HK-2 (cell line): Measurements from ENCODE around the gene PREX1.

Source experiments
- DNase-seq: peaks from one replicate; pipeline ENCODE4 v3.0.0-alpha.2; 2018; ENCODE audit not compliant: unreplicated experiment

PREX1 gene

DNA sequence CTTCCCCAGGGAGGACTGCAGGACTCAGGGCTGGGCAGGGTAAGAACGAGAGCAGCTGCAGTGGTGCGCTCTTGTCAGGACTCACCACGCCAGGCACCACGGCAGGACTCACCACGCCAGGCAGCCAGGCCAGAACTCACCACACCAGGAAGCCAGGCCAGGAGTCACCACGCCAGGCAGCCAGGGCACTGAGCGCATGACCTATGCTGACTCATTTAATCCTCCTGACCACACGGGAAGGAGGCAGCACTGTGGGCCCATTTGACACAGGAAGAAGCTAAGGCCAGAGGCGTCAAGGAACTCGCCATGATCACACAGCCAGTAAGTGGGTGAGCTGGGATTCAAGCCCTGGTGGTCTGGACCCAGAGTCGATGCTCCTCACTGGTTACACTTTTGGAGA is 189.3 kb downstream of the PREX1 start:
- DNase-seq = peak; percentile 81

DNA sequence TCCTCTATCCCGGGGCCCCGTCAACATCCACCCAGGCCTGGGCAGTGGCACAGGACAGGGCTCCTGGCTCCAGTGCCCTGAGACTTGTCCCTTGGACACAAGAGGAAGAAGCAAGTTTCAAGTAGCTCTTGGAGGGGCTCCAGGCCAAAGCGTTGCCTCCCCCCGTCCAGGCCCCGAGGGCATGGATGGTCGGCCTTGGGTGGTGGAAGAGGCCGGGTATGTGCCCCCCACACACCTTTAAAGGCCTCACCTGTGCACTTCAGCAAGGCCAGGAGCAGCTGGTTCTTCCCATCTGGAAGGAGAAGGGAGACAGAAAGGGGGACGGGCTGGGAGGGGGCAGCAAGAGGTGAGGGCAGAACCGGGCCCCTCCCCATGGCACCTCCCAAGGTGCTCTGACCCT is 190.3 kb downstream of the PREX1 start:
- DNase-seq = no peak

DNA sequence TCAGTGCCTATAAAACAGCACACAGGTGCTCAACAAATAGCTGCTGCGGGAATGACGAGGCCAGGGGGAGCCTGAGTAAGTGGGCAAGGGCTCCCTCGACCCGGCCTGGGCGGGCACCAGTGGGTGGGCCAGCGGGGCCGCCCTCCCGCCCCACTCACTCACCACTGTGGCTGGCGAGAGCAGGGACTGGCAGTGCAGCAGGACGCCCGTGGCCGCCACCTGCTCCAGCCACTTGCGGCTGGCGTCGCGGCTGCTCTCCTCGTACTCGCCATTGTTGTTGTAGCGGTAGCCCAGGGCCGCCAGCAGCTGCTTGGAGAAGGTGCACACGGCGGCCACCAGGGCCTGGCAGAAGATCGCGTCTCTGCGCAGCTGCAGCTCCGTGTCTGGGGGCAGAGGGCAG is 191.5 kb downstream of the PREX1 start:
- no peak for DNase-seq

DNA sequence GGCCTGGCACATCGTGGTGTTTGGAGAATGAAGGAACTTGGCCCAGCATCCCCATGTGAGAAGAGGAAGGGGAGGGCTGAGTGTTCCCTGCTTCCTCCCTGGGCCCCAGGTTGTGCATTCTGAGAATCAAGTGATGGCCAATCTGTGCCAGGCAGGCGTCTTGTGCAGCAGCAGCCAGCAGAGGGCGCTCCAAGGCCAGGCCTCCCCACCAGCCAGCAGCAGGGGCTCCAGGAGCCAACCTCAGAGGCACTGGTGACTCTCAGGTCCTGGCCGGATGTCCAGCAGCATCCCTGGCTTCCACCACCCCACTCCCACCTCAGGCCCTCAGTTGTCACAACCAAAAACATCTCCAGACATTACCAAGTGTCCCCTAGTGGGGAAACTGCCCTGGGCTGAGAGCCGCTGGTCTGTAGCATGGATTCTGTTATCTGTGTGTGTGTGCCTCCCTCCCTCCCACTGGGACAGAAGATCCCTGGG is 192.0 kb downstream of the PREX1 start:
- peak; percentile 73 for DNase-seq

DNA sequence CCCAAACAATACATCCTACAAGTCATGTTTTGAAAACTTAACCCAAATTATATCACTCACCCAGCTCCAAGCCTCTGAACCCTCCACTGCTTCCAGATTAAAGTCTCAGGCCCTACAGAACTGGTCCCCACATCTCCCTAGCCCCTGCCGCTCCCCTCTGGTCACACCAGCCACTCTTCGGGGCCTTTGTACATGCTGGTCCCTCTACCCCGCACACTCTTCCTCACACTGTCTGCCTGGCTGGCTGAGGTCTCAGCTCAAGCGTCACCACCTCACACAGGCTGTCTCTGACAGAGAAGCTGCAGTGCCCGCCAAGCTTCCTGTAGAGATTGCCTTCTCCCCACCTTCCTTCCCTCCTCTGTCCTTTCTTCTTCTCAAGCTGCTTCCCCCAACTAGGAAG is 192.4 kb downstream of the PREX1 start:
- DNase-seq = no peak

DNA sequence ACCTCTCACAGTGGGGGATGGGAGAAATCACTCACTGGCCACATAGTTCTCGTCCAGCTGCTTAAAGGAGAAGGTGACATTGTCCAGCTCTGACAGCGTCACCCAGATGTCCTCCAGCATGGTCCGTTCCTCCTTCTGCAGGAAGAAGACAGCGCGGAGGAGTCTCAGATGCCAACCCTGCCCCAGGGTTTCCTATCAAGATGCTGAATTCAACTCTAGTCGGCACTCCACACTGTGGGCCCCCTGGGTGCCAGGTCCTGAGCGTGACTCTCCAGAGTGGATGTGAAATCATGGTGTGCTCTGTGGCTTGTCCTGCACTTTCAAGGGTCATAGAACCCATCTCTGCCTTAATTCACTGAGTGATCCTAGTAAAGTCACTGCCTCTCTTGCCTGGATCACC is 193.2 kb downstream of the PREX1 start:
- DNase-seq = no peak

DNA sequence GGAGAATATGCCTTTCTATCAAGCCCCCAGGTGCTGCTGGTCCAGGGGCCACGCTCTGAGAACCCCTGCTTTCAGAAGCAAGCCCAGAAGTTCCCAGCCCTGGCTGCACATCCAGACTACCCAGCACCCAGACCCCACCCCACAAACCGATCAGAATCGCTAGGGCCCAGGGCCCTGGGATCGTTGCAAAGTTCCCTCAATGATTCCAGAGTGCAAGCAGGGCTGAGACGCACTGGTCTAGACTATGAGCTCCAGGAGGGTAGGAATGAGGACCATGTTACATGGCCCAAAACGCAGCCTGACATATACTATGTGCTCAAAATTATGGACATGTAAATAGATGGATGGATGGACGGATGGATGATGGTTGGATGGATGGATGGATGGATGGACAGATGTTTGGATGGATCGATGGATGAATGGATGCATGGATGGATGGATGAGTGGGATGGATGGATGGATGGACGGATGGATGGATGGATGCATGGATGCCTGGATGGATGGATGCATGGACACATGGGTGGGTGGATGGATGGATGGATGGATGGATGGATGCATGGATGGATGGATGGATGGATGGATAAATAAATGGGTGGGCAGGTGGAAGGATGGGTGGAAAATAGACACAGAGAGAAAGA is 194.1 kb downstream of the PREX1 start:
- DNase-seq = no peak

DNA sequence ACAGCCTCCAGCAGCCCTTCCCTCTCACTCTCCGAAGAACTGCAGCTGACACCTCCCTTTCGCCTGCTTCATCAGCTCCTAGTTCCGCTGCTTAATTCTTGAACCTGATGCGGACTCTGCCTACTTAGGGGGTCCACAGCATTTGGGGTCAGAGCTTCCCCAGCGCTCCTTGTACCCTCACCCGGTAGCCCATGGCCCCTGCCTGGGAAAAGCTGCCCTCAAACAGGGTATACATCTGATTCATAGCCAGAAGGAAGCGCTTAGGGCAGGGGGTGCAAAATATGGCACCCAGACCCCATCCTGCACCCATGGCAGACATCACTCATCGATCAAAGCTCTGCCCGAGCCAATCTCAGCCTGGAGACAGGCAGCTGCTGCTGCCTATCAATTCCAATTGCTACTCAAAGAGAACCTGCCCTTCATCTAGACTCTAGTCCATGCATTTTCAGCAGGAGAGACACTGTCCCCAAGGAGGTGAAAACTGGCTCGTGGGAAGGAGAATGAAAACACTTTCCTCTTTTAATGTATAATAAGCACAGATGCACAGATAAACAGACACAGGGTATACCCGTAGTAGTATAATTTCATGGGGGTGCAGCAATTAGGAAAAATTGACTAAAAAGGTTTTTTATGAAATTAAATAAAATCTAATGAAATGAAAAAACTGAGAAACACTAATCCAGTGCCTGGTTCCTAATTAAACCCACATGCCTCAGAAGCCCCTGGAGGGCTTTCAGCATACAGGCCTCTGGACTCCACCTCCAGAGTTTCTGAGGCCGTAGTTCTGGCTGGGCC is 194.8 kb downstream of the PREX1 start:
- DNase-seq = no peak

DNA sequence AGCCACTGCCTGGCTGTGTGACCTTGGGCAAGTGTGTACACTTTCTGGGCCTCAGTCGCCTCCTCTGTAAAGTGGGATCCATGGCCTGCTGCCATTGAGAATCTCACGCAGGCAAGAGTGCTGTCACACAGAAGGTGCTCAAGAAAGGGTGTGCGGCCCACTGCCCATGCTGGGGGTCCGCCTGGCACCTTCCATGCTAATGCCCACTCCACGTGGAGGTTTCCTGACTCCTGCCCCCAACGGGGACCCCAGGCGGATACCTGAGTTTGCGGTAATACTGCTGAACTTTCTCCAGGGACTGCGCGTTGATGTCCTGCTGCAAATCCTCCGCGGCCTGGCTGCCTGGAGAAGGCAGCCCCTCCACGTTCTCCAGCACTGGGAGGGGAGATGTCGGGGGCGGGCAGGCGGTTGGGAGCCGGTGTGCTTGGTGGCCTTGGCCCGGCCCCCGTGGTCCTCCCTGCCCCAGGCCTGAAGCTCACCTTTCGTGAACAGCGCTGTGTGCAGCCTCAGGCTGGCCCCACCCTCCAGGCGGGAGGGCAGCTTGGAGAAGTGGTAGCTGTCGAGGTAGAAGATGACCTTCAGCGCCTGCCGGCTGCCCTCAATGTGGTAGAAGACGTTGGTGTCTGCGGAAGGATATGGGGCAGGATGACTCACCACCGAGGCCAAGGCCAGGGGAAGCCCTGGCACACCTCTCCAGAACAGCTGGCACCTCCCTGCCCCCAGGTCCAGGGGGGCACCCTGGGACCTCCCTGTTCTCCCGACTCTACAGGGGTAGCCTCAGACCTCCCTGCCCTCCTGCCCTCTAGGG is 195.6 kb downstream of the PREX1 start:
- no peak for DNase-seq

DNA sequence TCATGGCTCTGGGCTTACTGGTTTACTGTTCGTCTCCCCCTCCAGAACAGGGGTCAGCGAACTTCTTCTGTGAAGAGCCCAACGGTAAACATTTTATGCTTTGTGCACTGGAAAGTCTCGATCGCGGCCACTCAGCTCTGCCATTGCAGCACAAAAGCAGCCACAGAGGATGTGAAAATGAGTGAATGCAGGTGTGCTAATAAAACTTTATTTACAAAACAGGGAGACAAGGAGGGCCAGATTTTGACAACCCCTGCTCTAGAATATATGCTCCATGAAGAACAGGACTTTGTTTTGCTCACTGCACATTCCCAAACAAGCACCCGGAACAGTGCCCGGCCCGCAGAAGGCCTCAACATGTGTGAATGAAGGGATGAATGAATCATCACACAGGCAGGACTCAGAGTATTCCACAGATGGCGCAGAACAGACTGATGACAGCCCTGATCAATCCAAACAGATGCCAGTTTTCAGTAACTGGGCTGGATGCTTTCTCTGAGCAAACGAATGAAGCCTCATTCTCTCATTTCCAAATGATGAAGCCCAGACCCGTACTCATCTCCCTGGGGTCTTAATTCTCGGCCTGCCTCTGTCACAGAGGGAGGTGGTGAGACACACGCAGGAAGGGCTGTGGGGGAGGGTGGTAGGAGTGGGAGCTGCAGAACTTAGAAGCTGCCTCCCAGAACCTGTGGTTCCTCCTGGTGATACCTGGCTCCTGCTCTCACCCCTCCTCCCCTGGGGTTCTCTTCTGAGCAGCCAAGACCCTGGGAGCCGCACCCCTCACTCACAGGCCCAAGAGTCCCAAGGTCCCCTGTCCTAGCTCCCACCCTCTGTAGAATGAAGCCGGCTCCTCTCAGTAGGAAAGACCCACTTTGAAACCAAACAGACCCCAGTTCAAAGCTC is 196.4 kb downstream of the PREX1 start:
- DNase-seq = no peak

DNA sequence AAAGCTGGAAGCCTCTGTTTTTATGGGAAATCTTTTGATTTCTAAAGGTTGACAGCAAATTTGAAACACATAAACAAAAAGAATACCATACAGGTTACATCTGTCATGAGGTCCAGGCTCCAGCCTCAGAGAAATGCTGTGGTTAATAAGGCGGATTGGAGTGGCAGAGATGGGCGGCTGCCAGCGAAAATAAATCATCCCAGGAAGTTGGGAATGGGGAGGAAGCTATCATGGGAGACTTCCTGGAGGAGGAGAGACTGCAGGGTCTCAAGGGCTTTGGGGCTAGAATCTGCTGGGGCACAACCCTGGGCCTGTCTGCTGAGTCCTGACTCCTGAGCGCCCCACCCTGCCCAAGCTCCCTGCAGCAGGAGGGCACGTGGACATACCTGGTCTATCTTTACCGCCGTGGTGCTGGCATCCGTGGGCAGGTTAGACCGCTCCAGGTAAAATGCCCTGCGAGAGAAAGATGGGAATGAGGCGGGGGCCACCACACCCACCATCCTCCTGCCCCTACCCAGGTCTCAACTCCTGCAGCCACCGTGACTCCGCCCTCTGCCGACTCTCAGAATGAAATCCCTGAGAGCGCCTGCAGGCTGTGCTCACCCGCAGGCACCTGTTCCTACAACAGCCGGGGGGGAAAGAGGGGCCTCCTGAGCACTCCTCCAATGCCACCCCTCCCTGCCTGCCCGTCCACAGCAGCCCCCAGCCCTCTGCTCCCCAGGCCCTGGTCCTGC is 197.3 kb downstream of the PREX1 start:
- no peak for DNase-seq

DNA sequence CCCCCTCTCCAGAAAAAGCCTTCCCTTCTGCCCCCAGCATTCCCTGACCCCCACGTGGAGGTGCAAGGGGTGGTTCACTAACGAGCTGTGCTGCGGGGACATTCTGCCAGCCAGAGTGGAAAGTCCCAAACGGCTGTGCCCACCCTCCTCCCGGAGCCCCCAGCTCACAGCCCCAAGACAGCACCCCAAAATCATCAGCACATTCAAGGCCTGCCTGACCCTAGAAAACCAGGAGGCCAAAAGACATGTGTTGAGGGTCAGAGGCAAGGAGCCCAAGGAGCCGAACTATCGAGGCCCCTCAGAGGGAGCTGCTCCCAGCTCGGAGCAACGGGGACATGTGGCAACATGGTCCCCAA is 197.9 kb downstream of the PREX1 start:
- no peak for DNase-seq

DNA sequence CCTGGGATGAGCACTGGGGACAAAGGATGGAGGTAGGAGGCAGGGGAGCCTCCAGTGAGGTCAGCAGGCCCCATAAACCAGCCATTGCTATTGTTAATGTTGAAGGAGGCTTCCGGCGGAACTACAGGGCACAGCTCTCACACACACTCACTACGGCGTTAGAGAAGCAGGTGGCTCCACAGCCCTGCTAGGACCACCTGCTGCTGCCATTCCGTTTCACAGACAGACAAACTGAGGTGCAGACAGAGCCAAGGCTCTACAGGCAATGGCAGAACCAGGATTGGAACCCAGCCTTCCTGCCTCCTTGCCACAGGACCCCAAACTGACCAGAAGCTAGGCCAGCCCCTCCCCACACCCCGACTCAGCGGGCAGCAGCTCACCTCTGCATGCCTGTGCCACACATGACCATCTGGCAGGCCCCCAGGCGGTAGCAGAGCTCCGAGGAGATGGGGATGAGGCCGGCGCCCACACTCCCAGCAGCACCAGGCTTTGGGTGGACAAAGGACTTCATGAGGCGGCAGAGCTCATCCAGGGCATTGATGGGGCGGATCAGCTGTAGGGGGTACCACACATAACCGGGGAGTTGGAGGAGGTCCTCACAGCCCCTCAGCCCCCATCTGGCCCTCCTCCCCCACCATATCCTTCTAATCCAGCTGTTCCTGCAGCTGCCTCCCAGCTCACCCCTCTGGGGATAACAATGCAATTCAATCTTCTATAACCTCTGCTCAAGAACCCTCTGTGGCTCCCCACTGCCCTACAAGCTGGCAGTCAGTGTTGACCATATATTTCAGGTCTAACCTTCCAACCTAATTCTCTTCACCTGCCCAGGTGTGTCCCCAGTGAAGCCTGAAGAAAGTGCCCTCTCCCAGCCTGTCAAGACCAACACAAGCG is 198.5 kb downstream of the PREX1 start:
- no peak for DNase-seq

DNA sequence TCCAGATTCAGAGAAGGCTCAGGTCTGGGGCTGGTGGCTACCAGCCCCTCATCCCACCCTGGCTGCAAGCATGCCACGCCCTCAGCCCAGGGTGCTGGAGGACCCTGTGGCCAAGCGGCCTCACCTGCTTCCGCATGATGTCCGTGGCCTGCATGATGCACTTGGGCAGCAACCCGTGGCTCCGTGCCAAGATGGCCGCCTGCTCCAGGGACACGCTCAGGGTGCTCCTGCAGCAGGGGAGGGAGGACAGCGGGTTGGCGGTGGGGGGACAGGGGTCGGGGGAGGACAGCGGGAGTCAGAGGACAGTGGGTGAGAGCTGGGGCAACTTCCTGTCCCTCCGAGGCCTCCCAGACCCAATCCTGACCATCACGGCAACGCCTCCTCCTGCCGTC is 200.1 kb downstream of the PREX1 start:
- DNase-seq = no peak

DNA sequence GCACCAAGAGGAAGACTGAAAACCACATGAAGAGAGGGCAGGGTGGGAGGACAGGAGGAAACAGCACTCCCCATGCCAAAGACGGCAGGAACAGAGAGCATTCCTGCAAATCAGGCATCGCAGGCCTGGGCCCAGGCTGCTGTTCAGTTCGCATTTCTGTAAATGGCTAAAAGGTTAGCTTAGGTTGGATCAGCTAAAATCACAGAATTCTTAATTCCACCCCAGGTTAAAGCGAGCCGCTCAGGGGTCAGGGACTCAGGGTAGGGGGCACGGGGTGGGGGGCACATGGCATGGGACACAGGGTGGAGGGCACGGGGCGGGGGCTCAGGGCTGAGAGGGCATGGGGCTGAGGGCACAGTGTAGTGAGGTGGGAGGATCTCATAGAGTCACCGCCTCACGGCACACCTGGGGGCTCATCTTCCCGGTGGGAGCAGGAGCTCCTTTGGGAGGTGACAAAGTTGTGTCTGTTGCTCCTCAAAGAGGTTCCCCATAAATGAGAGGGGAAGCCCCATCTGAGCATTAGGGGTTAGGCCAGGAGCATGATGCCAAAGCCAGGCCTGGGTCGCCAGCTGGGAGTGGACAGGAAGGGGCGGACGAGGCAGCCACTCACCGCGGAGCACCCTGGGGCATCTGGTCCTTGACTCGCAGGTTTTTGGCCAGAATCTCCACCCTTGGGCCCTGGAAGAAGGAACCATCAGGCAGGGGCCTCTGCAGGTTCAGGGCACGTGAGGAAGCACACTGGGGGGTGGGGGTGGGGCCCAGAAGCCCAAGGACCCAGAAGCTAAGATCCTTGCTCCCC is 200.7 kb downstream of the PREX1 start:
- DNase-seq = no peak

DNA sequence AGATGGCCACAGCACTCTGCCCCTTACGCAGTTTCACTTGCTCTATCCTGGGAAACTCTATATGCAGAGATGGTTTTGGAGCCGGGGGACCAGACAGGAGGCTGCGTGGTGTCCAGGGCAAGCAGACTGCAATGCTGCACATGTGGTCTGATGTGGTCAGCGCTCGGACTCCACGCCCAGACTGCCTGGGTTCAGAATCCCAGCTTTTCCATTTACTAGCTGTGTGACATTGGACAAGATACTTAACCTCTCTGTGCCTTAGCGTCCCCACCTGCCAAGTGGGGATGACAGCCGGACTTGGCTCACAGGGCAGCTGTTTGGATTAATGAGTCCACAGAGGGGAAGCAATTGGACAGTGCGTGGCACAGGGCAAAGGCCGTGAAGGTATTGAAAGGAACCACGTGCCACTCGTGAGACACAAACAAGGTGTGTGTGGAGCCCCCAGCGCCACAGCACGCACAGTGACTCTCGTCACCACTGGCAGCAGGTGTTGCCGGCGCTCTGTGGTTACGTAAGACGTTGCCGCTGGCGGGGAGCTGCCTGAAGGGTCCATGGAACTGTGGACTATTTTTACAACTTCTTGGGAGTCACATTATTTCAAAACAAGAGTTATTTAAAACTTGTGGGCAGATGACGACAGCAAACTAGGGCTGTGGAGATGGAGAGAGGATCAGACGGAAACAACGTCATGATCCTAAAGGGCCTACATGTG is 201.4 kb downstream of the PREX1 start:
- no peak for DNase-seq

DNA sequence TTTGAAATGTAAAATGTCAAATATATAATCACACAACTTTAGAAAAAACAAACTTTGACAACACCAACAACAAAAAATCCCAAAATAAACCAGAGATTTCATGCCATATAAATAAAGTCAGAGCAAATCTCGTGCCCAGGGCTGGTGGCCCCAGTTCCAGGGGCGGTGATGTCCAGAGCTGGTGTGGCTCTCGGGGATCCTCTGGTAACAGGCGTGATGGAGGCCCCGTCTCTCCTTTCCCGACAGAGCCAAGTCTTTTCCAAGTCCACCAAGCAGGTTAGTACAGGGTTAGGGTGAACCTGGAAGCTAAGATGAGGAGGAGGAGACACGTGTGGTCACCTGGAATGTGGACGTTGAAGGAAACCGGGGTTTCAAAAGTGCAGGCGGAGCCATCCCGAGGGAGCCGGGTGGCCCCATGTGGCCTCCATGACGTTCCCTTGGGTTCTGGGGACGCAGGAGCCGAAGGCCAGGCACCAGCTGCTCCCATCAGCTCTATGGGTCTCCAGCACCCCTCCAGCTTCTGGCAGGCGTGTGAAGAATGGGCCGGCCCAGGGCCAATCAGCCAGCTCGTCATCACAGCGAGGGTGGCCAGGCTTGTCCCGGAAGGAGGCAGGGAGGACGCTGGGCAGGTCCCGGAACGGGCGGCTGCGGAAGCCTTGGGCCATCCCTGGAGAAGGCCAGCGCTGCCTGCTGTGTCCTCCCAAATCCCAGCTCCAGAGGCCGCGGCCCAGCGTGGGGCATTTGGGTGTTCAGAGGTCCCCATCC is 202.5 kb downstream of the PREX1 start:
- no peak for DNase-seq
